IPS-18a (cell line): Measurements from ENCODE around the gene ILK.
A peak's percentile ranks its signal among the peaks of the same experiment; 100 is the strongest.

Source experiments
- H3K27ac ChIP-seq: one replicate; pipeline ENCODE4 v1.5.1; 2013; ENCODE audit warnings: low read length
- H3K27me3 ChIP-seq: one replicate; pipeline ENCODE4 v1.6.1; 2013; ENCODE audit warnings: mild to moderate bottlenecking, low read length; ENCODE audit not compliant: control insufficient read depth, insufficient read depth
- H3K36me3 ChIP-seq: one replicate; pipeline ENCODE4 v1.6.1; 2013; ENCODE audit warnings: low read depth, low read length; ENCODE audit not compliant: control insufficient read depth
- H3K4me1 ChIP-seq: one replicate; pipeline ENCODE4 v1.6.1; 2013; ENCODE audit warnings: low read depth, low read length; ENCODE audit not compliant: control insufficient read depth
- H3K4me3 ChIP-seq: one replicate; pipeline ENCODE4 v1.5.1; 2013; ENCODE audit warnings: low read length
- H3K9ac ChIP-seq: one replicate; pipeline ENCODE4 v1.6.1; 2013; ENCODE audit warnings: mild to moderate bottlenecking, low read length, moderate library complexity
- H3K9me3 ChIP-seq: one replicate; pipeline ENCODE4 v1.6.1; 2013; ENCODE audit warnings: low read depth, low read length; ENCODE audit not compliant: control insufficient read depth

ILK gene

DNA sequence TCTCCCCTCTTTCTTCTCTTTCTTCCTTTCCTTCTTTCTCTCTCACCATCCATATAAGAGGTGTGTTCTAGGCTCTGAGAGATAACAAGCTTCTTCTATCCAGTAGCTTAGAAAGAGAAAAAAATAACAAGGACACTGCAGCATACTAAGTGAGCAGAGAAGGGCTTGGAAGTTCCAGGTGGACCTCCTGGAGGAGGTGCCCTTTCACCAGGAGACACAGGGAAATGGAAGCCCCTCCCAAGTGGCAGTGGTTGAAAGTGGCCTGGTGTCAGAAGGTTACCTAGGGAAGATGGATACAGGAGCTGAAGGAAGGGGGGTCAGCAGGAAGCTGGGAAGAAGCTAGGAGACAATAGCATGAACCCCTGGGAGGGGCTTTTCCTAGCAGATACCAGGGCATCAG lies 46.5 kb downstream of the ILK start:
- H3K27ac ChIP-seq, result no peak overlapping the region
- H3K4me1 ChIP-seq, result peaks cover 11% of the 10 kb centered on the region

DNA sequence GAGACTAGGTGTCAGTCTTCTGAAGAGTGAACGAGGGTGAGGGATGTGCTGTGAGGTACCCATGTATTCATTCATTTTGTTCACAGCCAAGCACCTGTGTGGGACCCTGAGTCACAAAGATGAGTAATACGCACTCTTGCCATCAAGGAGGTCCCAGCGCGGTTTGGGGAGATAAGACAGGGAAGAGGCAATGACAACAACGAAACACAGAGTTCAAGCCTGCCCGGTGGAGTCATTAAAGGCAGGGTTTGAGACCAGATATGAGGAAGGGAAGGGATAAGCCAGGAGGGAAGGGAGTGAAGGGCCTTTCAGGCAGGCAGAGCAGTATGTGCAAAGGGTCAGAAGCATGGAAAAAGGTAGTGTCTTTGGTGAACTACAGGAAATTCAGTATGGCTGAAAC lies 47.4 kb downstream of the ILK start:
- peaks cover 11% of the 10 kb centered on the region for H3K4me1 ChIP-seq
- no peaks in the 10 kb centered on the region for H3K9me3 ChIP-seq

More for the DNA sequence above, 46.5 kb downstream of the ILK start:
- H3K9ac ChIP-seq, result no peak overlapping the region
- H3K27me3 ChIP-seq, result peaks cover 11% of the 10 kb centered on the region
- H3K36me3 ChIP-seq, result no peaks in the 10 kb centered on the region
- no peak overlapping the region for H3K4me3 ChIP-seq
- H3K9me3 ChIP-seq, result no peaks in the 10 kb centered on the region

GRCh38 chr11:6652182-6652581 lies 48.6 kb downstream of the ILK start:
- H3K9me3 ChIP-seq, result no peaks in the 10 kb centered on the region
- H3K9ac ChIP-seq, result no peak overlapping the region
- H3K27me3 ChIP-seq, result peaks cover 22% of the 10 kb centered on the region
- H3K27ac ChIP-seq, result no peak overlapping the region
- no peaks in the 10 kb centered on the region for H3K36me3 ChIP-seq
- H3K4me3 ChIP-seq, result no peak overlapping the region
- peaks cover 12% of the 10 kb centered on the region for H3K4me1 ChIP-seq

More for the DNA sequence above, 47.4 kb downstream of the ILK start:
- no peak overlapping the region for H3K27ac ChIP-seq
- no peaks in the 10 kb centered on the region for H3K36me3 ChIP-seq
- peaks cover 12% of the 10 kb centered on the region for H3K27me3 ChIP-seq
- H3K9ac ChIP-seq, result no peak overlapping the region
- H3K4me3 ChIP-seq, result no peak overlapping the region

DNA sequence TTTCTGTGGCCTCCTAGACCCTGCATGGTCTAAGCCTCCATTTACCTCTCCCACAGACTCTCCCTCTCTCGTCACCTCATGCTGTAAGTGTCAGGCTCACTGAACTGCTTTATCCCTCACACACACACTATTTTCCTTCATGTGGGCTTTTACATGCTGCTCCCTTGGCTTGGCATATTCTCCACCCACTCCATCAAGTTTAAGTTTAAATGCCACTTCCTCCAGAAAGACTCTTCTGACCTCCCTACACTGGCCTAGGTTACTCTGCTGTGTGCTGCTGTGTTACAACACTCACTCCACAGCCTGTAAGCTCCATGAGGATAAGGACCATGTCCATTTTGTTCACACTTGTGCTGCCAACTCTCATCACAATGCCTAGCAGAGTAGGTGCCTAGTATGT lies 49.5 kb downstream of the ILK start:
- Histone ChIP-seq H3K36me3 (no peaks in the 10 kb centered on the region), H3K9me3 (no peaks in the 10 kb centered on the region), H3K4me3 (no peak overlapping the region), H3K27ac (no peak overlapping the region), H3K4me1 (peaks cover 9% of the 10 kb centered on the region), H3K27me3 (peaks cover 29% of the 10 kb centered on the region), H3K9ac (no peak overlapping the region)

DNA sequence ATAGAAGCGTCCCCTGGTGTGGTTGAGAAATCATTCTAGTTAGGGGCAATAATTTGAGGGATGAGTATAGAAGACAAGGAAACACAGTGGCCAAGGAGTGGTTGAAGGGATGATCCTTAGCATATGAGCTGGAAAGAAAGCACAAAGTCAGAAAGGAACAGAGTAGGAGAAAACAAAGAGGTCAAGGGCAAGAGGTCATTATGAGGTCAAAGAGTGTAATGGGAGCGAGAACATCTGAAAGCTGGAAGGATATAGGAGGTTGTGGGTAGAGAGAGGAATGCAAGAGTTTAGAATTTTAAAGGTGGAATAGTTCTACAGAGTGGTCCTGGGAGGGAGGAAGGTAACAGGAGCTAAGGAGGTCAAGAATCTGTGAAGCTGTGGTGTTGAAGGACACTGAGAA lies 50.1 kb downstream of the ILK start:
- no peak overlapping the region for H3K27ac ChIP-seq
- H3K27me3 ChIP-seq, result peaks cover 29% of the 10 kb centered on the region
- no peaks in the 10 kb centered on the region for H3K9me3 ChIP-seq
- peaks cover 9% of the 10 kb centered on the region for H3K4me1 ChIP-seq
- no peak overlapping the region for H3K9ac ChIP-seq
- no peak overlapping the region for H3K4me3 ChIP-seq
- no peaks in the 10 kb centered on the region for H3K36me3 ChIP-seq

DNA sequence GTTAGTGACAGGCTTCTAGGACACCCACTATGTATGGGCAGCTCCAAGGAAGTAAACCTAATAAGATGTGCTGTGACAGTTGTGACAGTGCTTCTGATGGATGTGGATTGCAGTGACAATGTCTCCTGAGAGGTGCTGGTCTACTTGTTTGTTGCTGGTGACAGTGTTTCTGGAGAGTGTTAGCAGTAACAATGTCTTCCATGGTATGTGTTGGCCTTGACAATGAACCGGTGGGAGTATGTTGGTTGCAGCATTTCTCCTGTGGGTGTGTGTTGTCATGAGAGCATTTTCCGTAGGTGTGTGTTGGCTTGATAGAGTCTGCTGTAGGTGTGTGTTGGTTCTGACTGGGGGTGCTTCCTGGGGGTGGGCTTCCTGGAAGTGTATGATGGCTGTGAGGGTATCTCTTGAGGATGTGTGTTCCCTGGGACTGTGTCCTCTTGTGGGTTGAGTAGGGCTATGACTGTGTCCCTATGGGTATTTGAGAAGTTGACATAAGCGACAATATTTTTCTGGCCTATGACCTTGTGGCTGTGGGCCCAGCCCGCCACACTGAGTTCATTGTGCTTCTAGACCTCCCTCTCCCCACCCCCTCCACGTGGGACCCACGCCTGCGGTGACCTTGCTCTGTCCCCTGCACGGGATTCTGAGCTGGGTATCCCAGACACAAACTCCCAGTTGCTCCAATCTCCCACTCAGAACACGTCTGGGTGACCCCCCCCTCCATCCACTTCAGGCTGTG lies 50.9 kb downstream of the ILK start:
- no peak overlapping the region for H3K27ac ChIP-seq
- H3K9me3 ChIP-seq, result no peaks in the 10 kb centered on the region
- H3K4me3 ChIP-seq, result peak overlapping the region; percentile 68
- peaks cover 9% of the 10 kb centered on the region for H3K4me1 ChIP-seq
- no peaks in the 10 kb centered on the region for H3K36me3 ChIP-seq
- H3K9ac ChIP-seq, result peak overlapping the region; percentile 59
- peaks cover 29% of the 10 kb centered on the region for H3K27me3 ChIP-seq

GRCh38 chr11:6655020-6655789 lies 51.6 kb downstream of the ILK start:
- Histone ChIP-seq H3K4me1 (peaks cover 9% of the 10 kb centered on the region), H3K27me3 (peaks cover 29% of the 10 kb centered on the region), H3K36me3 (no peaks in the 10 kb centered on the region), H3K4me3 (peak overlapping the region; percentile 68), H3K9me3 (no peaks in the 10 kb centered on the region), H3K27ac (no peak overlapping the region), H3K9ac (peak overlapping the region; percentile 59)

- peak within 1 kb of the TSS; percentile 68 for H3K4me3 ChIP-seq
- peak within 1 kb of the TSS; percentile 59 for H3K9ac ChIP-seq
- no peaks in the 10 kb centered on the region for H3K36me3 ChIP-seq
- peaks cover 29% of the 10 kb centered on the region for H3K27me3 ChIP-seq
- no peak within 1 kb of the TSS for H3K27ac ChIP-seq
- peaks cover 9% of the 10 kb centered on the region for H3K4me1 ChIP-seq
- H3K9me3 ChIP-seq, result no peaks in the 10 kb centered on the region
Observed at GRCh38 chr11:6655790-6656583, 52.4 kb downstream of the ILK start, which contains the start of gene DCHS1. TSS of gene DCHS1 (minus strand) at chr11:6655809. CDS start at chr11:6641613, 14,196 bp downstream.

GRCh38 chr11:6656584-6656915 lies 53.0 kb downstream of the ILK start:
- no peak overlapping the region for H3K9ac ChIP-seq
- no peak overlapping the region for H3K27ac ChIP-seq
- no peaks in the 10 kb centered on the region for H3K9me3 ChIP-seq
- peak overlapping the region; percentile 58 for H3K4me3 ChIP-seq
- peaks cover 9% of the 10 kb centered on the region for H3K4me1 ChIP-seq
- H3K27me3 ChIP-seq, result peaks cover 29% of the 10 kb centered on the region
- H3K36me3 ChIP-seq, result no peaks in the 10 kb centered on the region

DNA sequence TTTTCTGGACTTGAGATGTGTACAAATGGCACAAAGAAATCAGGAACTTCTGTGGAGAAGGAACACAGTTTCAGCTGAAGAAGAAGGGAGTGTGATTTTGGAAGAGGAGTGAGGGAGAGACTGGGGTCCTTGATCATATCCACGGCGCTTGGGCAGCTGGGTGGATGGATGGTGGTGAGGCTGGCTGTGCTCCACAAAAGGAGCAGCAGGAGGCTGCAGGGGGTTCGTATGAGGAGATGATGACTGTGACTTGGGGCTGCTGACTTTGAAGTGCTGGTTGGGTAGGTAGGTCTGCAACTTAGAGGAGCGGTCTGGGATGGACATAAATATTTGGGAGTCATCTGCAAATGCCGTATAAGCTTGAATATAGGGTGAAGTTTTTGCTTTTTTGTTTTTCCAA lies 53.4 kb downstream of the ILK start:
- Histone ChIP-seq H3K36me3 (no peaks in the 10 kb centered on the region), H3K4me3 (peak overlapping the region; percentile 58), H3K27ac (no peak overlapping the region), H3K9ac (no peak overlapping the region), H3K9me3 (no peaks in the 10 kb centered on the region), H3K4me1 (peaks cover 9% of the 10 kb centered on the region), H3K27me3 (peaks cover 29% of the 10 kb centered on the region)

DNA sequence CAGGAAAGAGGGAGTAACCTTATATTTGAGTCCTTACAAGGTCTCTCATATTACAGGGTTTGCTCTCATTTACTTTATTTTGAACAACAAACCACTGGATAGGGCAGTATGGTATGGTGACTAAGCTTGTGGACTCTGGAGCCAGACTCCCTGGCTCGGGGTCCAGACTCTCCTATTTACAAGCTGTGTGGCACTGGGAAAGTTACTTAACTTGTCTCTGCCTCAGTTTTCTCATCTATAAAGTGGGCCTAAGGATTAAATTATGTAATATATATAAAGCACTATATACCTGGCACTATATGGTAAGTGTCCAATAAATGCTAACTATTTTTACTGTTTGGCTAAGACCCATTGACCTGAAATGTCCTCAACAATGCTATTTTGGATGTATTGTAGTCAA lies 53.8 kb downstream of the ILK start:
- peaks cover 9% of the 10 kb centered on the region for H3K4me1 ChIP-seq
- peaks cover 29% of the 10 kb centered on the region for H3K27me3 ChIP-seq
- H3K27ac ChIP-seq, result no peak overlapping the region
- no peaks in the 10 kb centered on the region for H3K36me3 ChIP-seq
- H3K9ac ChIP-seq, result no peak overlapping the region
- H3K9me3 ChIP-seq, result no peaks in the 10 kb centered on the region
- no peak overlapping the region for H3K4me3 ChIP-seq
